ENCODE measurements around the gene CASS4.

The CASS4 gene

DNA sequence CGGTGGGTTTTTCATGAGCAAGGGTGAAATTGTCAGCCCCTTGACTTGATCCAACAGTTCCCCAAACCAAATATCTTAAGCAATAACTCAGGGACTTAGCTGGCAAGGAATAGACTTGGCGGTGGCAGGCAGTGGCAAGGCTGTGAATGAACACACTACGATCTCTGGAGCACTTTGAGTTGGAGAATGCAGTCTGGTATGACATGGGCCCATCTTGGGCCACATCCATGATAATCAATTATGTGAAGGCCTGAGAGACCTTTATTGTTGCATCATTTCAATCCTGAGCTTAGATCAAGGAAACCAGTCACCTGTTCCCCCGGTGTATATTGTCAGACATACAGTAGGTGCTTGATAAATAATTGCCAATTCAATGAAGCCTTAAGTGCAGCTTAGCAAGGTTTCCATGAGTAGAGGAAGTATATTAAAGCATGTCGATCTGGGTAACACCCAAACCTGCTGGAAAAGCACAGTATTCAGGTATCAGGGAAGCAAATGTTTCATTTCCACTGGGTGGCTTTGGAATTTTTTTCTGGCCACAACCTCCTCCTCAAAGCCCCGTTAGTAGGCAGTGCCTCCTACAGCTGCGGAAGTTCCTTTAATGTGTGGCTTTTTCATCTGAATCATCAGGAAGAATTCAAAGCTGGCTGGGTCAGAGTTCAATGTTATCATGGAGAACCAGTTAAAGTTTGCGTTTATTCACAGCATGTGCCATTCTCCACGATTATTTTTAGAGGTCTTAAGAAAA, 10.2 kb downstream of the CASS4 start:
- Histone ChIP-seq H3K36me3 (ENCODE audit: control insufficient read depth, insufficient read depth, low read length) (no peaks in the 10 kb centered on the region), H3K9me3 (ENCODE audit: control insufficient read depth, low read length) (no peaks in the 10 kb centered on the region), H3K4me3 (ENCODE audit: insufficient read depth, low read depth, low read length, poor library complexity, severe bottlenecking) (no peak overlapping the region), H3K27ac (ENCODE audit: insufficient read depth, low read length, poor library complexity, severe bottlenecking) (peak overlapping the region; percentile 18), H3K27me3 (replicated peaks; ENCODE audit: control insufficient read depth, insufficient read depth, low read length, poor library complexity, severe bottlenecking) (no peaks in the 10 kb centered on the region), H3K4me1 (ENCODE audit: control insufficient read depth, insufficient read depth, low read length, poor library complexity, severe bottlenecking) (peaks cover 41% of the 10 kb centered on the region)
- no peak for DNase-seq

DNA sequence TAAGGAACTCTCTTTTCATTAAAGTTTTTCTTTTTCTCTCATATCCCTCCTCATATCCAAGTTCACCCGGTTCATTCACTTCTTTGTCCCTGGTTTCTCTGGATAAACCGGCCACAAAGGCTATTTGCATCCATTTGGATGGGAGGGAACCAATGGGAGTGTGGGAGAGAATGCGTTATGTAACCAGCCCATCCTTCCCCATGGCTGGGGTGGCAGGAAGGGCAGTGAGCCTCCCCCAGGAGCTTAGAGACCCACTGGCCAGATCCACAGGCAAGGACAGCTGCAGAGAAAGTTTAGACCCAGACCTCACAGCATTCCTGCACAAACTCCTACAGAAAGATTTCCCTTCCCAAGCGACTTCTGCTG, 10.7 kb downstream of the CASS4 start:
- Histone ChIP-seq H3K4me1 (ENCODE audit: control insufficient read depth, insufficient read depth, low read length, poor library complexity, severe bottlenecking) (peaks cover 36% of the 10 kb centered on the region), H3K9me3 (ENCODE audit: control insufficient read depth, low read length) (no peaks in the 10 kb centered on the region), H3K27me3 (replicated peaks; ENCODE audit: control insufficient read depth, insufficient read depth, low read length, poor library complexity, severe bottlenecking) (no peaks in the 10 kb centered on the region), H3K4me3 (ENCODE audit: insufficient read depth, low read depth, low read length, poor library complexity, severe bottlenecking) (no peak overlapping the region), H3K36me3 (ENCODE audit: control insufficient read depth, insufficient read depth, low read length) (no peaks in the 10 kb centered on the region), H3K27ac (ENCODE audit: insufficient read depth, low read length, poor library complexity, severe bottlenecking) (no peak overlapping the region)
- DNase-seq: no peak

DNA sequence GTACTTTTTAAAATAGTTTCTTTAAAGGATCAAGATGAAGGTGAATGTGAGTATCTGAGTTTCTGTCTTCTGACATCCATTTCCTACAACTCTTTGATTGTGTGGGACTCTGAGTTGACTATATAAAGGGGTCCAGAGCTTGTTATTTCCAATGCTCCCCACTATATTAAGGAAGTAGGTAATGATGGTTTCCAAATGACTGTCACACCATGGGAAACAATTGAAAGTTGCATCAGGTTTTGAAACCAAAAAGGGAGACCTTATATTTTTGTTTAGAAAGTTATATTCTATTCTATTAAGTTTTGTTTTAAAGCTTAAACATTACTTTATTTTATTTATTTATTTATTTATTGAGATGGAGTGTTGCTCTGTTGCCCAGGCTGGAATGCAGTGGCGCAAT, 11.2 kb downstream of the CASS4 start:
- Histone ChIP-seq H3K4me1 (ENCODE audit: control insufficient read depth, insufficient read depth, low read length, poor library complexity, severe bottlenecking) (peaks cover 32% of the 10 kb centered on the region), H3K27ac (ENCODE audit: insufficient read depth, low read length, poor library complexity, severe bottlenecking) (no peak overlapping the region), H3K9me3 (ENCODE audit: control insufficient read depth, low read length) (no peaks in the 10 kb centered on the region), H3K27me3 (replicated peaks; ENCODE audit: control insufficient read depth, insufficient read depth, low read length, poor library complexity, severe bottlenecking) (no peaks in the 10 kb centered on the region), H3K36me3 (ENCODE audit: control insufficient read depth, insufficient read depth, low read length) (no peaks in the 10 kb centered on the region), H3K4me3 (ENCODE audit: insufficient read depth, low read depth, low read length, poor library complexity, severe bottlenecking) (no peak overlapping the region)
- DNase-seq: no peak

DNA sequence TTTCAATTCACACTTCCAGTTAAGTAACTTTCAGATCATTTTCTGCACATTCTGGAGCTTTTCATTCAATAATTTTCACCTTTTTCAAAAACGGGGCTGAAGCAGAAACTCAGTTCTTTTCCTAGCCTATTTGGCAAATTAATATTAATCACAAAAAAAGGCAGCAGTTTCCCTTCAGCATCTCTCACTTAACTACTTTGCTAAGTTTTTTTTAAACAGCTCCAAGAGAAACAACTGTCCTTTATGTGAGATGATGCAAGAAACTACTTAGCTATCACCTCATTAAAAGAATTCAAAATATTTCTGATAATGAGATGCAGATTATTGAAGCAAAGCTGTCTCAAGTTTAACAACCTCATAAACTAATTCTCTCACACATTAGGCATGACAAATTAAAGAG, 11.8 kb downstream of the CASS4 start:
- no peaks in the 10 kb centered on the region for H3K27me3 ChIP-seq (replicated peaks; ENCODE audit: control insufficient read depth, insufficient read depth, low read length, poor library complexity, severe bottlenecking)

DNA sequence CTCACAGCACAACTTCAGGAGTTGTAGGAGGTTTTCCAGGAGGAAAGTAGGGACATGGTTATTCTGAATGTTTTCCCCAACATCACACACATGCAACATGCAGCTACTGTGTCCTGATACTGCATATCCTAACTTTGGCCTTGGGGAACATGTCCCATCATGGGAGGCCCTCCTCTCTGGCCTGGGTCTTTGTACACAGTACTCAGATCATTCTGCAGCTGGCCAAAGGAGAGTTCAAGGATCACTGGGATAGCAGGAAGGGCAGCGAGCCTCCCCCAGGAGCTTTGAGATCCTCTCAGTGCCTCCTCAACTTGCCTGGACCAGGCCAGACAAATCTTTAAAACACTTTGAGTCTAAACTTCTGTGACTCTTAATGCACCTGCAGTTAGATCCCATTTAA, 12.9 kb downstream of the CASS4 start:
- Histone ChIP-seq H3K9me3 (ENCODE audit: control insufficient read depth, low read length) (no peaks in the 10 kb centered on the region), H3K27ac (ENCODE audit: insufficient read depth, low read length, poor library complexity, severe bottlenecking) (no peak overlapping the region), H3K4me1 (ENCODE audit: control insufficient read depth, insufficient read depth, low read length, poor library complexity, severe bottlenecking) (peaks cover 33% of the 10 kb centered on the region), H3K4me3 (ENCODE audit: insufficient read depth, low read depth, low read length, poor library complexity, severe bottlenecking) (no peak overlapping the region), H3K27me3 (replicated peaks; ENCODE audit: control insufficient read depth, insufficient read depth, low read length, poor library complexity, severe bottlenecking) (no peaks in the 10 kb centered on the region), H3K36me3 (ENCODE audit: control insufficient read depth, insufficient read depth, low read length) (no peaks in the 10 kb centered on the region)
- no peak for DNase-seq

More for the DNA sequence above, 11.8 kb downstream of the CASS4 start:
- no peak overlapping the region for H3K27ac ChIP-seq (ENCODE audit: insufficient read depth, low read length, poor library complexity, severe bottlenecking)
- no peak overlapping the region for H3K4me3 ChIP-seq (ENCODE audit: insufficient read depth, low read depth, low read length, poor library complexity, severe bottlenecking)
- H3K4me1 ChIP-seq (ENCODE audit: control insufficient read depth, insufficient read depth, low read length, poor library complexity, severe bottlenecking): peaks cover 29% of the 10 kb centered on the region
- H3K9me3 ChIP-seq (ENCODE audit: control insufficient read depth, low read length): no peaks in the 10 kb centered on the region
- no peak for DNase-seq
- no peaks in the 10 kb centered on the region for H3K36me3 ChIP-seq (ENCODE audit: control insufficient read depth, insufficient read depth, low read length)

DNA sequence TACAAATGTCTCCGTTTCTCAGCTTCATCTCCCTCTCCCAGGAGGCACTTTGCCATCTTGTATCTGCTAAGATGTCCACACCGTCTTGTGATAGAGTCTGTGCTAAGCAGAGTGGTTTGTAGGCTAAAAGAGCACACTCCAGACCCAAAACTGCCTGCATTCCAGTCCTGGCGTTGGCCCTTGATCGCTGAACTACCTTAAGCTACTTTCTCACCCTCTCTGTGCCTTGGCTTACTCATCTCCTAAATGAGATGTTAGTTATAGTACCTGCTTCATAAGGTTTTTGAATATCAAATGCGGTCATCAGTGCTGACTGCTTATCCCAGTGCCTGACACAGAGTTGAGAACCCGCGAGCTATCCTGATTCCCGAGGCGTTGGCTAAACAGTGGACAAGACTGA, 14.0 kb downstream of the CASS4 start:
- H3K36me3 ChIP-seq (ENCODE audit: control insufficient read depth, insufficient read depth, low read length): no peaks in the 10 kb centered on the region
- no peaks in the 10 kb centered on the region for H3K27me3 ChIP-seq (replicated peaks; ENCODE audit: control insufficient read depth, insufficient read depth, low read length, poor library complexity, severe bottlenecking)
- no peak overlapping the region for H3K27ac ChIP-seq (ENCODE audit: insufficient read depth, low read length, poor library complexity, severe bottlenecking)
- H3K4me3 ChIP-seq (ENCODE audit: insufficient read depth, low read depth, low read length, poor library complexity, severe bottlenecking): no peak overlapping the region
- H3K4me1 ChIP-seq (ENCODE audit: control insufficient read depth, insufficient read depth, low read length, poor library complexity, severe bottlenecking): peaks cover 34% of the 10 kb centered on the region
- H3K9me3 ChIP-seq (ENCODE audit: control insufficient read depth, low read length): no peaks in the 10 kb centered on the region
- no peak for DNase-seq

DNA sequence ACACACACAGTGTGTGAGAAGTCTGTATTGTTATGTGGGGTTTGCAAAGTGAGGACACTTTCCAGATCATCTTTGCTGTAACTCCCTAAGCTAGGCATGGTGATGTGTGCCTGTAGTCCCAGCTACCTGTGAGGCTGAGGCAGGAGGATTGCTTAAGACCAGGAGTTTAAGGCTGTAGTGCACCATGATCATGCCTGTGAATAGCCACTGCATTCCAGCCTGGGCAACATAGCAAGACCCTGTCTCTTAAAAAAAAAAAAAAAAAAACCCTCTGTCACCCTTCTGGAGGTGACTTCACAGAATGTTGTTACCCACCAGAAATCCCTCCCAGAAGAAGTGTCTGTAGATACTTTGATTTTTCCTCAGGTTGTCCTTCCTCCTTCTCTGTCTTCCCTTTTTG, 14.9 kb downstream of the CASS4 start:
- Histone ChIP-seq H3K9me3 (ENCODE audit: control insufficient read depth, low read length) (no peaks in the 10 kb centered on the region), H3K4me1 (ENCODE audit: control insufficient read depth, insufficient read depth, low read length, poor library complexity, severe bottlenecking) (peaks cover 26% of the 10 kb centered on the region), H3K4me3 (ENCODE audit: insufficient read depth, low read depth, low read length, poor library complexity, severe bottlenecking) (no peak overlapping the region), H3K36me3 (ENCODE audit: control insufficient read depth, insufficient read depth, low read length) (no peaks in the 10 kb centered on the region), H3K27me3 (replicated peaks; ENCODE audit: control insufficient read depth, insufficient read depth, low read length, poor library complexity, severe bottlenecking) (no peaks in the 10 kb centered on the region), H3K27ac (ENCODE audit: insufficient read depth, low read length, poor library complexity, severe bottlenecking) (no peak overlapping the region)
- no peak for DNase-seq

DNA sequence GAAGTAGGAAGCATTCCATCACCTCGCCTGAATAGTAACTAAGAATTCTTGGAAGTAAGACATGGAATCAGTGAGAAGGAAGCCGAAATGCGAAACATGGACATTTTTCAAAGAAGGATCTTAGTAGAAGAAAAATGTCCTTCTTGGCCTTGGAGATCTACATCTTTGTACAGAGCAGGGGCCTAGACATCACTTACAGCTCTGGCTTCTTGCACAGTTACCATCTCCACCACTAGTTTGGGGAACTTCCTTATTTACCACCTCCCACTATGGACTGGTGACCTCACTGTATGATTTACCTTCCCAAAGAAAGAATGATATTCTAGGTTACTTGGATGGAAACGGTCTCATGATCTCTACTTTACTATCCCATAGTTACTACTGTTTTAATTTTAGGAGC, 15.7 kb downstream of the CASS4 start:
- H3K27ac ChIP-seq (ENCODE audit: insufficient read depth, low read length, poor library complexity, severe bottlenecking): no peak overlapping the region
- no peak for DNase-seq
- H3K4me1 ChIP-seq (ENCODE audit: control insufficient read depth, insufficient read depth, low read length, poor library complexity, severe bottlenecking): peaks cover 19% of the 10 kb centered on the region
- H3K4me3 ChIP-seq (ENCODE audit: insufficient read depth, low read depth, low read length, poor library complexity, severe bottlenecking): no peak overlapping the region
- no peaks in the 10 kb centered on the region for H3K27me3 ChIP-seq (replicated peaks; ENCODE audit: control insufficient read depth, insufficient read depth, low read length, poor library complexity, severe bottlenecking)
- no peaks in the 10 kb centered on the region for H3K9me3 ChIP-seq (ENCODE audit: control insufficient read depth, low read length)
- H3K36me3 ChIP-seq (ENCODE audit: control insufficient read depth, insufficient read depth, low read length): no peaks in the 10 kb centered on the region

DNA sequence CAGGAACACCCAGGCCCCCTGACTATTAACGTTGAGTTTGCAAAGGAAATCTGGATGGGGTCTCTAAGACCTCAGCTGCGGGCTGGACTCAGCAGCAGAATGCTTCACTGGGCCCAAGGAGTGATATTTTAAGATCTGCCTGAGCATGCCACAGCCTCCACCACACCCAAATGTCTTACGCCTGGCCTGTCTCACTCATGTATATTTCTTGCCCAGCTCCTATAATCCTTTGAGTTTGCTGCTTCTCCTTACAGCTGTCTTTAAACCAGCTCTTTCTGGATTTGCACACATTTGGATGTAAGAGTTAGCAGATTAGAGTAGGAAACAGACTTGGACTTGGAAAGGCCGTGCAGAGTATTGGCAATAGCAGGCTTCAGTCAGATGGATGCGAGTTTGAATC, 16.4 kb downstream of the CASS4 start:
- no peak overlapping the region for H3K4me3 ChIP-seq (ENCODE audit: insufficient read depth, low read depth, low read length, poor library complexity, severe bottlenecking)
- no peaks in the 10 kb centered on the region for H3K9me3 ChIP-seq (ENCODE audit: control insufficient read depth, low read length)
- DNase-seq: no peak
- H3K27ac ChIP-seq (ENCODE audit: insufficient read depth, low read length, poor library complexity, severe bottlenecking): no peak overlapping the region
- H3K4me1 ChIP-seq (ENCODE audit: control insufficient read depth, insufficient read depth, low read length, poor library complexity, severe bottlenecking): peaks cover 16% of the 10 kb centered on the region
- H3K27me3 ChIP-seq (replicated peaks; ENCODE audit: control insufficient read depth, insufficient read depth, low read length, poor library complexity, severe bottlenecking): no peaks in the 10 kb centered on the region
- H3K36me3 ChIP-seq (ENCODE audit: control insufficient read depth, insufficient read depth, low read length): no peaks in the 10 kb centered on the region

DNA sequence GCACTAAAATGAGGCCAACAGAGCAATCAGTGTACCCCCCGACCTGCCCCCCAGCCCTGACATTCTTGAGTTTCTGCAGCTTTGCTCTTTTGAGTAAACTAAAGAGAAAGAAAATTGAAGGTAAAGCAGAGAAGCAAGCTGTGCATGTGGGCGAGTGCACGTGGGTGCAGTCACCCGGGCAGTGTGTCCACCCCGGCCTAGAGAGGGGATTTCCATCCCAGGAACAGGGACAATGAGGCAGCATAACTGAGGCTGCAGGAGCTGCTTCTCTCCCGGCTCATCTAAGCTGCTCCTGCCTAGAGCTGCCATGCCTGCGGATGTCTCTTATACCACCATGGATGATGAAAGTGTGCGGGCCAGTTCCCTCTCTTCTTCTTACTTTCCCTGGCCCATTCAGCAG, 16.8 kb downstream of the CASS4 start:
- no peaks in the 10 kb centered on the region for H3K36me3 ChIP-seq (ENCODE audit: control insufficient read depth, insufficient read depth, low read length)
- no peaks in the 10 kb centered on the region for H3K27me3 ChIP-seq (replicated peaks; ENCODE audit: control insufficient read depth, insufficient read depth, low read length, poor library complexity, severe bottlenecking)
- H3K9me3 ChIP-seq (ENCODE audit: control insufficient read depth, low read length): no peaks in the 10 kb centered on the region
- peaks cover 16% of the 10 kb centered on the region for H3K4me1 ChIP-seq (ENCODE audit: control insufficient read depth, insufficient read depth, low read length, poor library complexity, severe bottlenecking)
- peak overlapping the region; percentile 54 for H3K27ac ChIP-seq (ENCODE audit: insufficient read depth, low read length, poor library complexity, severe bottlenecking)
- peak overlapping the region; percentile 39 for H3K4me3 ChIP-seq (ENCODE audit: insufficient read depth, low read depth, low read length, poor library complexity, severe bottlenecking)
- no peak for DNase-seq
